ENCODE results near the gene PKM.
A peak's percentile ranks its signal among the peaks of the same experiment; 100 is the strongest.

PKM gene

GRCh38 chr15:72271895-72272212, 40.9 kb upstream of the PKM start:
- peak overlapping the region; percentile 80 for H3K4me3 ChIP-seq (ENCODE audit: low read depth, low read length)
- TF ChIP-seq, protein P1, sequence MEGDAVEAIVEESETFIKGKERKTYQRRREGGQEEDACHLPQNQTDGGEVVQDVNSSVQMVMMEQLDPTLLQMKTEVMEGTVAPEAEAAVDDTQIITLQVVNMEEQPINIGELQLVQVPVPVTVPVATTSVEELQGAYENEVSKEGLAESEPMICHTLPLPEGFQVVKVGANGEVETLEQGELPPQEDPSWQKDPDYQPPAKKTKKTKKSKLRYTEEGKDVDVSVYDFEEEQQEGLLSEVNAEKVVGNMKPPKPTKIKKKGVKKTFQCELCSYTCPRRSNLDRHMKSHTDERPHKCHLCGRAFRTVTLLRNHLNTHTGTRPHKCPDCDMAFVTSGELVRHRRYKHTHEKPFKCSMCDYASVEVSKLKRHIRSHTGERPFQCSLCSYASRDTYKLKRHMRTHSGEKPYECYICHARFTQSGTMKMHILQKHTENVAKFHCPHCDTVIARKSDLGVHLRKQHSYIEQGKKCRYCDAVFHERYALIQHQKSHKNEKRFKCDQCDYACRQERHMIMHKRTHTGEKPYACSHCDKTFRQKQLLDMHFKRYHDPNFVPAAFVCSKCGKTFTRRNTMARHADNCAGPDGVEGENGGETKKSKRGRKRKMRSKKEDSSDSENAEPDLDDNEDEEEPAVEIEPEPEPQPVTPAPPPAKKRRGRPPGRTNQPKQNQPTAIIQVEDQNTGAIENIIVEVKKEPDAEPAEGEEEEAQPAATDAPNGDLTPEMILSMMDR (IDR thresholded peaks at IDR 0.05; ENCODE audit: low read depth, low read length): no peak

- TF ChIP-seq, protein P1 (IDR thresholded peaks at IDR 0.05; ENCODE audit: low read depth, low read length): no peak
- H3K4me3 ChIP-seq (ENCODE audit: low read depth, low read length): no peak overlapping the region; the same call in 1 of the 2 replicates
Observed at GRCh38 chr15:72271221-72271620, 40.2 kb upstream of the PKM start.

GRCh38 chr15:72269739-72270138, 38.7 kb upstream of the PKM start:
- TF ChIP-seq, protein P1 (IDR thresholded peaks at IDR 0.05; ENCODE audit: low read depth, low read length): no peak
- no peak overlapping the region for H3K4me3 ChIP-seq (ENCODE audit: low read depth, low read length)

- H3K4me3 ChIP-seq (ENCODE audit: low read depth, low read length): no peak overlapping the region
- TF ChIP-seq, protein P1 (IDR thresholded peaks at IDR 0.05; ENCODE audit: low read depth, low read length): no peak
Observed at GRCh38 chr15:72265031-72265430, 34.0 kb upstream of the PKM start.

- TF ChIP-seq, protein P1 (IDR thresholded peaks at IDR 0.05; ENCODE audit: low read depth, low read length): no peak
- H3K4me3 ChIP-seq (ENCODE audit: low read depth, low read length): no peak overlapping the region
Observed at GRCh38 chr15:72252663-72253299, 21.8 kb upstream of the PKM start.

DNA sequence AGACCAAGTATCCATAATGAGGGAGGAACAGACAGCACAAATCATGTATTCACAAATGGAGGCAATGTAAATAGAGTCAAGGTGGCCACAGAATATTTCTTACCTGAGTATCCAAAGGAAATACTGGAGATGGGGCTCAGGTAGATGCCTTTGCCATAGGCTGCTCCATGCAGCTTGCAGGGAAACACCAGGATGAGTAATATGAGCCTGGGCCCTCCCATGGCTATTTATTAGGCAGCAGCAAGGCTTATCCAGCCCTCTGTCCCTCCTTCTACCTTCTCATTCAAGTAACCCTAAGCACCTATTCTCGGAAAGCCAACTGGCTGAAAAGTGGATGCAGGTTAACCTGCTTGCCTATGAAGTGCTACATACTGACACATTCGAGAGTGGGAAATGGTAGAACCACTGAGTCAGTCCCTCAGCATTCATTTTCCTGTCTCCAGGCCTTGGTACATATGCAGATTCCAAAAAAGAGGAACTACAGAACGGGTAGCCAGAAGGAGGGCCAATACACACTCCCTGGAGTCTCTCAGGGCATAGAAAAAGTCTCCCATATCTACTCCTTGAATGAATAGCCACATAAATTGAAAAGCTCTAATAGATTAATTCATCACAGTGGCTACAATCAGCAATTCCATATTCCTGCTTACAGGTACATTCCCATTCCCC, 18.3 kb upstream of the PKM start:
- no peak overlapping the region for H3K4me3 ChIP-seq (ENCODE audit: low read depth, low read length)
- TF ChIP-seq, protein P1 (IDR thresholded peaks at IDR 0.05; ENCODE audit: low read depth, low read length): no peak

DNA sequence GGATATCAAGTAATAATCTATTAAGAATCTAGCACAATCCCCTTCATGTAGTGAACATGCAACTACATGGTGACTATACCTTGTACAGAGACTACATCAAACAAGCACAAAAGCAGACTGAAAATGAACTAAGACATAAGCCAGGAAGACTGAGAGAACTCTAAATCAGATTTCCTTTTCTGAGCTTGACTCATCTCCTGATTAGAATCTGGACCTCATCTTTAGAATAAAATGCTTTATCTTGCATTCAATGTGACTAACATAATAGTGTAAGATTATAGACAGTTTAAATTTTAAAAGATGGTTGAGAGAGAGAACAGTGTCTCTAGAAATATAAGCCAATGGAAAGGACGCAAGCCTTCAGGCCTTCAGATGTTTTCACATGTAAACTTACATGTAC, 17.5 kb upstream of the PKM start:
- TF ChIP-seq, protein P1 (IDR thresholded peaks at IDR 0.05; ENCODE audit: low read depth, low read length): no peak

More for the DNA sequence above, 17.5 kb upstream of the PKM start:
- H3K4me3 ChIP-seq (ENCODE audit: low read depth, low read length): no peak overlapping the region
